Hematopoietic multipotent progenitor cell treated with erythropoietin and hydrocortisone succinate and interleukin-3 and kit ligand, for 6 days (in vitro differentiated cells): ENCODE data around the gene SVEP1.
"Not testable (repeated sequence)": the region's sequence is repeated elsewhere in the genome, so short reads cannot be mapped to it uniquely, and the experiment has no call there.

ENCODE experiments used
- DNase-seq: peaks from one replicate; pipeline ENCODE4 v3.0.0-alpha.2; 2015

Gene SVEP1

GRCh38 chr9:110579034-110579861 is at the start of gene SVEP1:
TSS of gene SVEP1 (minus strand) at chr9:110579741. CDS start at chr9:110579543, 198 bp downstream.
- DNase-seq = peak; percentile 3

DNA sequence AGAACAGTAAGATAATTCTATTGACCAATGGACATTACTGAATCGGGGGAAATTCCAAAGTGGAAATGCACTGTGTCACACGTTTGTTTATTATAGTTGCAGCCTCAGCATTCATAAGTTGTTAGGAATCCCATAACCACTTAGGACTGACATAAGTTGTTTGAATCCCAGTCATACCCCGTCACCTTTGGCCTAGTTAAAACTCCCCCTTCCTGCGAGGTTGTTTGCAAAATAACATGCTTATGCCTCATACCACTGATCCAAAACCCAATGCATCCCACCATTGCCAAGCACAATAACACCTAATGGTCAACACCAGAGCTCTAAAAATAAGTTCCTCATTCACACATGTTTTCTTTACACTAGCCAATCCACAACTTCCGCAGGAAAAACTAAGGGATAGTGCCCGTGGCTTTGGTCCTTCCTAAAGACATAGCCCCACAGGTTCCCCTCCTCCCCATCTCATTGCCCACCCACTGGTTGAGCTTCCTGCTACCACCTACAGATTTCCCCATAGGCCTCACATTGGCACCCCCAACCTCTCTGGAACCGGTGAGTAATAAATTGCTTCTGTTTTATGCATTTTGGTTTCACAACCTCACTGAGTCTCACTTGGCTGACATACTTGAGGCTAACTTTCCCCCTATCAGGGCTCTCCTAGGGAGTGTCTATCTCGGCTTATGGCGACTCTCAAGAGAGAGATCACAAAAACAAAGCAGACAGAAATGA is 46.7 kb upstream of the SVEP1 start:
- DNase-seq = no peak

GRCh38 chr9:110623462-110624025 is 44.0 kb upstream of the SVEP1 start:
- peak; percentile 78 for DNase-seq

GRCh38 chr9:110622368-110622767 is 42.8 kb upstream of the SVEP1 start:
- no peak for DNase-seq

DNA sequence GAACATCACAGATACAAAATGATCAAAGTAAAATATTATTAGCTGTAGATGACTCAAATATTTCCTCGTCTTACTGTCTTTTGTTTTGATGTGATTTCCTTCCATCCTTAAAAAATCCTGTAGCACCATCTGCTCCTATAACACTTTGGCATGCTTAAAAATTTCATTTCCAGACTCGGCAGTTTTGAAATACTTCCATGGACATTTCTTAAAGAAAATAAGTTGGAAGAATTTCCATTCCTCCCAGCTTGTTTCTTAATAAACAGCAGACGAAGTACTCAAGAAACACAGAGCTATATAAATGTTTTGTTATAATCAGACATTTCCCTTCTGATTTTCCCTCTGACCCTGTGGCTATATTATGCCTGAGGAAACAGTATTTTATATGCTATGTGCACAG is 41.2 kb upstream of the SVEP1 start:
- no peak for DNase-seq

DNA sequence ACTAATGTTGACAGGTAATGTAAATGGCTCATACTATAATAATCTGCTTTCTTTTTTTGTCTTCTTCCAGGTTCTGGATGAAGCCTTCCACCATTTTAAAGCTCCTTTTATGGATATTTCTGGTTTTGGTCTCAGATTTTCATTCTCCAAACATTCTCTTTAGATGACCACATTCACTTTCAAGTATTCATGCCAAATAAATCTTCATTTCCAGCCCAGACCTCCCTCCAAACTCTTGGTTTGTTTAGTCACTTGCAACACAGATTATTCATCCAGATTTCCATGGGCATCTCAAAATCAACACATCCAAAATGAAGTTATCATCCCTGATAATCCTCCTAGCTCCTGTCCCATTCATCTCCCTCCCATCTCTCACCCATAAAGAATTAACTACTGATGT is 40.3 kb upstream of the SVEP1 start:
- no peak for DNase-seq

DNA sequence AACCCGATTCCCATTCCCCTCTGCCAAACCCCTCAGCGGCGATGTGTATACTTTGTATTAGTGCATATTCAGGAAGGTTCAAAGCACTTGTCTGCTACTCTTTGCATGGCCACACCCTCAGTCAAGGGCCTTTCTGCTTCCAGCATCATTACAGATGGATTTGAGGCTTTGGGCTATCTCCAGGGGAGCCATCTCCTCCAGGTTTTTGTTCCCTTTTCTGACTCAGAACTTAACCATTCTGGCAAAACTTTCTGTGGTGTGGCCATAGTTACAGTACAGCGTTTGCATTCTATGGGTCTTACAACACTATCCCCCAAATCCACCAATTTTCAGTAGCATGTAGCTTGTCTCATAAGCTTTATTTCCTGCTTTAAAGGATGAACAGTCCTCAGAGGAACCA is 36.0 kb upstream of the SVEP1 start:
- DNase-seq = no peak

GRCh38 chr9:110614576-110614975 is 35.0 kb upstream of the SVEP1 start:
- DNase-seq = not testable (repeated sequence)

- no peak for DNase-seq
These were observed 26.7 kb upstream of the SVEP1 start for GRCh38 chr9:110606179-110606790.

- no peak for DNase-seq
These were observed 26.0 kb upstream of the SVEP1 start for GRCh38 chr9:110605565-110605964.

DNA sequence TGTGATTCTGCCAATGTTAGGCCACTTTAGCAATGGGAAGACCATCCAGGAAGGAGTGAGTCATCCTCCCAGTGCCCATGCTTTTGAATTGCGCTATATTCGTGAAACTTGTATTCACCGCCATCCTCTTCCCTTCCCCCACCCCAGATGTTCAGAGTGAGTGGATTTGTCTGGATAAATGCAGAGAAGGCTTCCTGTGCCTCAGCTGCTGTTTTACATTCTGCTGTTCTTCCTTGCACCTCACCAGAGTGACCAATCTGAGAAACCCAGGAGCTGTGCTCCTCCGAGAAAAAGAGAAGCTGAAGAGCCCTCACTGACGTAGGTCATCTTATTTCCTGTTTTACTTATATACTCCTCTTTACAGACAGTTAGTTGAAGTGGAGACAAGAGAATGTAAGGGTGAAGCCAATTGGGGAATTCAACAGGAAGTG is 24.6 kb upstream of the SVEP1 start:
- DNase-seq = no peak

DNA sequence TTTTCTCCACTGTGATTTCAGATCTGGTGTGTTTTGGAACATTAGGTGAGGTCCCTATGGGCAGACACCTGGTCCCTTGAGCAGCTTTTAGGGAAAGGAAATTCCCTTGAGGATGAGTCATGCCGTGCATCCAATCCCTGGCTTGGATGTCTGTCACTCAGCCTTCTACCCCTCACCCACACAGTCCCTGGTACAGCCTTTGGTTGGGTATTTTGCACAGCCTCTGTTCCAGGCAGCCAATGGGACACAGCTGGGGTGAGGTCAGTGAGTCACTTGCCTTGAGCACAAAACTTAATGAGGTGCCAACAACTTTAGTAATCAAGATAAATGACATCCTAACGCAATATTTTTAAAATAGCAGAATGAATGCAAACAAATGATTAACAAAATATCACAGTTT is 22.7 kb upstream of the SVEP1 start:
- DNase-seq = no peak

- no peak for DNase-seq
These were observed 21.6 kb upstream of the SVEP1 start for GRCh38 chr9:110601098-110601497.

GRCh38 chr9:110599468-110599867 is 19.9 kb upstream of the SVEP1 start:
- no peak for DNase-seq

DNA sequence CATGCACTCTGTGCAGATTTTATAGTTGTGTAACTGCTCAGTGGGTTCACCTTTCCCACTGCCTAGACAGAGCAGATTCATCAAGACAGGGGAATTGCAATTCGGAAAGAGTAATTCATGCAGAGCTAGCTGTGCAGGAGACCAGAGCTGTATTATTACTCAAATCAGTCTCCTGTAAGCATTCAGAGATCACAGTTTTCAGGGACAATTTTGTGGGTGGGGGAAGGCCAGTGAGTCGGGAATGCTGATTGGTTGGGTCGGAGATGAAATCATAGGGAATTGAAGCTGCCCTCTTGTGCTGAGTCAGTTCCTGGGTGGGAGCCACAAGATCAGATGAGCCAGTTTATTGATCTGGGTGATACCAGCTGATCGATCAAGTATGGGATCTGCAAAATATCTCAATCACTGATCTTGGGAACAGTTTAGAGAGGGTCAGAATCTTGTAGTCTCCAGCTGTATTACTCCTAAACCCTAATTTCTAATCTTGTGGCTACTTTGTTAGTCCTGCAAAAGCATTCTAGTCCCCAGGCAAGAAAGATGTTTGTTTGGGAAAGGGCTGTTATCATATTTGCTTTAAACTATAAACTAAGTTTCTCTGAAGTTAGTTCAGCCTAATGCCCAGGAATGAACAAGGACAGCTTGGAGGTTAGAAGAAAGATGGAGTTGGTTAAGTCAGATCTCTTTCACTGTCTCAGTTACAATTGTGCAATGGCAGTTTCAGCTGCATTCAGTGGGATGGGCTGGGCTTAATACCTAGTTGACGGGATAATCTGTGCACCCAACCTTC is 12.7 kb upstream of the SVEP1 start:
- DNase-seq = no peak

- DNase-seq = no peak
These were observed 12.0 kb upstream of the SVEP1 start for GRCh38 chr9:110591526-110591925.

GRCh38 chr9:110590816-110591215 is 11.3 kb upstream of the SVEP1 start:
- no peak for DNase-seq

DNA sequence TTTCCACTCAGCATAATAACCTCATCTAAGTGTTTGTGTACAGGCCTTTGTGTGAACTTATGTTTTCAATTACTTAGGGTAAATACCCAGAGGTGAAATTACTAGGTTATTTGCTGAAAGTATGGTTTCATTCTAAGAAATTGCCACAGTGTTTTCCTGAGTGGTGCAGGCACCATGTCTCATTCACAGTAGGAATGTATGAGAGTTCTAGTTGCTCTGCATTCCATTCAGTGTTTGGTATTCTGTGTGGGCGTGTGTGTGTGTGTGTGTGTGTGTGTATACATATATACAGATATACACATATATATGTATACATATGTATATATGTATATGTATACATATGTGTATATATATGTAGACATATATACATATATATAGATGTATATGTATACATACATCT is 8.8 kb upstream of the SVEP1 start:
- DNase-seq = no peak

DNA sequence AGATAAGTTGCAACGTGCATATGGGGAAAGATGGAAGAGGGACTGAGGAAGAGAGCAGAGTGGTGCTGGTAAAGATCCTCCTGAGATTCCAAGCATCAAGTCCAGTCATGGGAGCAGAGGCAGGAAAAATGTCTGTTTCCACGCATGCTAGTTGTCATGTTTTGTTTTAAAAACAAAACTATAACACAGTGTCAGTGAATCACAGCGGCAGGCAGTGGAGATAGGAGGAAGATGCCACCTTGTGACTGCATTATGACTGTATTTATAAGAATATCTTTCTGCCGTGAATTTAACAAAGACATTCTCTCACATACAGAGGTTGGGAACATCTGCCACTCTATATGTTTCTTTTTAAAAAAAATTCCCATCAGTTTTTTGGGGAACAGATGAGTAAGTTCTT is 3.7 kb upstream of the SVEP1 start:
- DNase-seq = no peak

GRCh38 chr9:110582156-110582555 is 2.6 kb upstream of the SVEP1 start:
- DNase-seq = no peak

DNA sequence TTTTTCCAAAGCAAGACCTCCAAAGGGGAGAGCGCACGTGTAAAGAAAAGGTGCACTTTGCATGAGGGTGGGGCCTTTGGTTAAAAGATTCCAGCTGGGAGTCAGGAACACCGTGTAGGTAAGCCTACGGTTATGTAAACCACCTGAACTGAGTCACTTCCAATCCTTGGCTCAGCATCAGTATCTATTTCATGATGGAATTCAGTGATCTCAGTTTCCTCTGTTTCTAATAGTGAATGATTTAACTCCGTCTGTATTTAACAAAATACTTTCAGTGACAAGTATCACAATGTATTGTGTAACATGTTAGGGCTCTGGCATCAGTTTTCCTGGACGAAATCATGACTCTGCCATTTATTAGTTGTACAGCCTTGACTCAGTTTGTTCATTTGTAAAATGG is 1.3 kb upstream of the SVEP1 start:
- DNase-seq = no peak

DNA sequence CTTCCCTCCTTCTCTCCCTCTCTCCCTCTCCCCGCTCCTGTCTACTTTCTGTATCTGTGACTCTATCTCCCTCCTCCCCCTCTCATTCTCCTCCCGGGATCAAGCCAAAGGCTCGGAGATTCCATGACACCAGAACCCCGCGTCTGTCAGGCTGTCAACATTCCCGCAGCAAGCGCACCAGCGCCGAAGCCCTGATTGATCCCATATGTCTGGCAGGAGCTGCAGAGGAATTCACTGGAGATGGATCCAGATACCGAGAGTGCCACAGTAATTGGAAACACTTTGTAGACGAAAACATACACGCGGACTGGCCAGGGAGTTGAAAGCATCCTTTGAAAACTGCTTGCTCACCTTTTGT is 300 bp upstream of the SVEP1 start:
- DNase-seq = no peak

- DNase-seq = no peak
These were observed 937 bp downstream of the SVEP1 start for GRCh38 chr9:110578575-110579033.
